ENCODE results near the gene PRG3.
A peak's percentile ranks its signal among the peaks of the same experiment; 100 is the strongest.
"Not testable (repeated sequence)": the region's sequence is repeated elsewhere in the genome, so short reads cannot be mapped to it uniquely, and the experiment has no call there.

Gene PRG3

GRCh38 chr11:57336856-57337255 lies 44.1 kb downstream of the PRG3 start:
- DNase-seq (ENCODE audit: low read depth) = not testable (repeated sequence)

GRCh38 chr11:57336111-57336666 lies 44.8 kb downstream of the PRG3 start:
- DNase-seq (ENCODE audit: low read depth) = no peak

- DNase-seq (ENCODE audit: low read depth) = peak; percentile 84
Observed at GRCh38 chr11:57335343-57336110, 45.4 kb downstream of the PRG3 start, which contains the start of gene SSRP1. TSS of gene SSRP1 (minus strand) at chr11:57335892. CDS start at chr11:57335121, 771 bp downstream.

- DNase-seq (ENCODE audit: low read depth) = no peak
Observed at GRCh38 chr11:57335023-57335342, 46.0 kb downstream of the PRG3 start.

GRCh38 chr11:57332694-57333440 lies 48.1 kb downstream of the PRG3 start:
- no peak for DNase-seq (ENCODE audit: low read depth)

- no peak for DNase-seq (ENCODE audit: low read depth)
Observed at GRCh38 chr11:57331720-57332119, 49.2 kb downstream of the PRG3 start.

- no peak for DNase-seq (ENCODE audit: low read depth)
Observed at GRCh38 chr11:57330029-57330428, 50.9 kb downstream of the PRG3 start.

- DNase-seq (ENCODE audit: low read depth) = no peak
Observed at GRCh38 chr11:57327721-57328120, 53.2 kb downstream of the PRG3 start.
